Measurements from ENCODE around the gene HPS6.

GRCh38 chr10:102111276-102111675, 46.1 kb downstream of the HPS6 start:
- TF ChIP-seq POLR2A (IDR thresholded peaks at IDR 0.05; ENCODE audit: low read length) = no peak
- TF ChIP-seq GATA1 (IDR thresholded peaks at IDR 0.05; ENCODE audit: low read depth, low read length) = no peak

All from erythroblast (primary cell).